Ramos (cell line): ENCODE measurements around the gene SOX4.

Experiments used
- in situ Hi-C: fragments of 300-500 bp; cut with MboI; formaldehyde crosslinking; loops from one replicate; pipeline ENCODE4 v1.14.3; 2022; ENCODE audit warnings: low sequenced_read_pairs; ENCODE audit not compliant: unreplicated experiment

The SOX4 gene

DNA sequence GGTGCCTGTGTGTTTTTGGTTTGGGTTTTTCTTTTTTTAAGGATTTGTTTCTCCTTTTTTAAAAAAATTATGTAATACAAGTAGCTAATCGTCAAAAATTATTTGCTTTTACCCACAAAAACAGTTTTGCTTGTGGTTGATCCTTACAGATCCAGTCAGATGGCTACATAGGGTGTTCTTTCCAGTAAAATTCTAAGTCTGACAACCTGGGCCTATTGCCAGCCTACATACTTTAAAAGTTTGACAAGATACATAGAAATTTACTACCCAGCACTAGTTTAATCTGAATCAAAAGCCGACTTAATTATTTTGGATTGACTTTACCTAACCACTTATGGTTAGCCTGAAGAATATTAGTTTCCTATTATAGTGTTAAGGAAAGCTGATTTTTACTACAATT is 2.1 kb upstream of the SOX4 start:
- in situ Hi-C loops, result no loop called here

- in situ Hi-C loops, result no loop called here
These were observed 598 bp upstream of the SOX4 start for GRCh38 chr6:21592953-21593352.

DNA sequence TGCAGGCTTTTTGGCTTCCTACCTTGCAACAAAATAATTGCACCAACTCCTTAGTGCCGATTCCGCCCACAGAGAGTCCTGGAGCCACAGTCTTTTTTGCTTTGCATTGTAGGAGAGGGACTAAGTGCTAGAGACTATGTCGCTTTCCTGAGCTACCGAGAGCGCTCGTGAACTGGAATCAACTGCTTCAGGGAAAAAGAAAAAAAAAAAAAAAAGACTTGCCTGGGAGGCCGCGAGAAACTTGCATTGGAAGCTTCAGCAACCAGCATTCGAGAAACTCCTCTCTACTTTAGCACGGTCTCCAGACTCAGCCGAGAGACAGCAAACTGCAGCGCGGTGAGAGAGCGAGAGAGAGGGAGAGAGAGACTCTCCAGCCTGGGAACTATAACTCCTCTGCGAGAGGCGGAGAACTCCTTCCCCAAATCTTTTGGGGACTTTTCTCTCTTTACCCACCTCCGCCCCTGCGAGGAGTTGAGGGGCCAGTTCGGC is 420 bp downstream of the SOX4 start:
- in situ Hi-C loops, result no loop called here

- in situ Hi-C loops, result no loop called here
These were observed 1.1 kb downstream of the SOX4 start for GRCh38 chr6:21594416-21595281.

DNA sequence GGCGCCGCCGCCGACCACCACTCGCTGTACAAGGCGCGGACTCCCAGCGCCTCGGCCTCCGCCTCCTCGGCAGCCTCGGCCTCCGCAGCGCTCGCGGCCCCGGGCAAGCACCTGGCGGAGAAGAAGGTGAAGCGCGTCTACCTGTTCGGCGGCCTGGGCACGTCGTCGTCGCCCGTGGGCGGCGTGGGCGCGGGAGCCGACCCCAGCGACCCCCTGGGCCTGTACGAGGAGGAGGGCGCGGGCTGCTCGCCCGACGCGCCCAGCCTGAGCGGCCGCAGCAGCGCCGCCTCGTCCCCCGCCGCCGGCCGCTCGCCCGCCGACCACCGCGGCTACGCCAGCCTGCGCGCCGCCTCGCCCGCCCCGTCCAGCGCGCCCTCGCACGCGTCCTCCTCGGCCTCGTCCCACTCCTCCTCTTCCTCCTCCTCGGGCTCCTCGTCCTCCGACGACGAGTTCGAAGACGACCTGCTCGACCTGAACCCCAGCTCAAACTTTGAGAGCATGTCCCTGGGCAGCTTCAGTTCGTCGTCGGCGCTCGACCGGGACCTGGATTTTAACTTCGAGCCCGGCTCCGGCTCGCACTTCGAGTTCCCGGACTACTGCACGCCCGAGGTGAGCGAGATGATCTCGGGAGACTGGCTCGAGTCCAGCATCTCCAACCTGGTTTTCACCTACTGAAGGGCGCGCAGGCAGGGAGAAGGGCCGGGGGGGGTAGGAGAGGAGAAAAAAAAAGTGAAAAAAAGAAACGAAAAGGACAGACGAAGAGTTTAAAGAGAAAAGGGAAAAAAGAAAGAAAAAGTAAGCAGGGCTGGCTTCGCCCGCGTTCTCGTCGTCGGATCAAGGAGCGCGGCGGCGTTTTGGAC is 2.0 kb downstream of the SOX4 start:
- in situ Hi-C loops, result no loop called here

DNA sequence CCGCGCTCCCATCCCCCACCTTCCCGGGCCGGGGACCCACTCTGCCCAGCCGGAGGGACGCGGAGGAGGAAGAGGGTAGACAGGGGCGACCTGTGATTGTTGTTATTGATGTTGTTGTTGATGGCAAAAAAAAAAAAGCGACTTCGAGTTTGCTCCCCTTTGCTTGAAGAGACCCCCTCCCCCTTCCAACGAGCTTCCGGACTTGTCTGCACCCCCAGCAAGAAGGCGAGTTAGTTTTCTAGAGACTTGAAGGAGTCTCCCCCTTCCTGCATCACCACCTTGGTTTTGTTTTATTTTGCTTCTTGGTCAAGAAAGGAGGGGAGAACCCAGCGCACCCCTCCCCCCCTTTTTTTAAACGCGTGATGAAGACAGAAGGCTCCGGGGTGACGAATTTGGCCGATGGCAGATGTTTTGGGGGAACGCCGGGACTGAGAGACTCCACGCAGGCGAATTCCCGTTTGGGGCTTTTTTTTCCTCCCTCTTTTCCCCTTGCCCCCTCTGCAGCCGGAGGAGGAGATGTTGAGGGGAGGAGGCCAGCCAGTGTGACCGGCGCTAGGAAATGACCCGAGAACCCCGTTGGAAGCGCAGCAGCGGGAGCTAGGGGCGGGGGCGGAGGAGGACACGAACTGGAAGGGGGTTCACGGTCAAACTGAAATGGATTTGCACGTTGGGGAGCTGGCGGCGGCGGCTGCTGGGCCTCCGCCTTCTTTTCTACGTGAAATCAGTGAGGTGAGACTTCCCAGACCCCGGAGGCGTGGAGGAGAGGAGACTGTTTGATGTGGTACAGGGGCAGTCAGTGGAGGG is 2.8 kb downstream of the SOX4 start:
- in situ Hi-C loops, result no loop called here

GRCh38 chr6:21596949-21597682 is 3.6 kb downstream of the SOX4 start:
- in situ Hi-C loops, result no loop called here

DNA sequence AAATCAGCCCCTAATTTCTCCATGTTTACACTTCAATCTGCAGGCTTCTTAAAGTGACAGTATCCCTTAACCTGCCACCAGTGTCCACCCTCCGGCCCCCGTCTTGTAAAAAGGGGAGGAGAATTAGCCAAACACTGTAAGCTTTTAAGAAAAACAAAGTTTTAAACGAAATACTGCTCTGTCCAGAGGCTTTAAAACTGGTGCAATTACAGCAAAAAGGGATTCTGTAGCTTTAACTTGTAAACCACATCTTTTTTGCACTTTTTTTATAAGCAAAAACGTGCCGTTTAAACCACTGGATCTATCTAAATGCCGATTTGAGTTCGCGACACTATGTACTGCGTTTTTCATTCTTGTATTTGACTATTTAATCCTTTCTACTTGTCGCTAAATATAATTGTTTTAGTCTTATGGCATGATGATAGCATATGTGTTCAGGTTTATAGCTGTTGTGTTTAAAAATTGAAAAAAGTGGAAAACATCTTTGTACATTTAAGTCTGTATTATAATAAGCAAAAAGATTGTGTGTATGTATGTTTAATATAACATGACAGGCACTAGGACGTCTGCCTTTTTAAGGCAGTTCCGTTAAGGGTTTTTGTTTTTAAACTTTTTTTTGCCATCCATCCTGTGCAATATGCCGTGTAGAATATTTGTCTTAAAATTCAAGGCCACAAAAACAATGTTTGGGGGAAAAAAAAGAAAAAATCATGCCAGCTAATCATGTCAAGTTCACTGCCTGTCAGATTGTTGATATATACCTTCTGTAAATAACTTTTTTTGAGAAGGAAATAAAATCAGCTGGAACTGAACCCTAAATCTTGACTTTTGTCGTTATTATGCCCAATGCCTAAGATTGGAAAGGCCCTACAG is 4.5 kb downstream of the SOX4 start:
- in situ Hi-C loops, result no loop called here

DNA sequence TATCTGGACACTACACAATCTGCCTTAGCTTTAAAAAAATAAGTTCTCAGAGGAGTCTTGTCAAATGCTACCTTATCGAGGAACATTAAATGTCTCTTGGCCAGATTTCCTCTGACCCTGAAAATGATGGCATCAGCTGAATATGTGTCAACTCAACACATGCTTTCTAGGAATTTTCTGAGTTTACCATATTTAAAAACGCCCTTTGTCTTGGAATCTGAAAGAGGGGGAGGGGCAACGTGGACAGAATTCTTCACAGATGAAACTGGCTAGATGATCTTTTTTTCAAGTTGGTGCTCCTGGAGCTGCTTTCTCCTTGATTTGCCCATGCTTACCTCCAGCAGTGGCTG is 5.1 kb downstream of the SOX4 start:
- in situ Hi-C loops, result no loop called here

GRCh38 chr6:21599051-21599696 is 5.6 kb downstream of the SOX4 start:
- in situ Hi-C loops, result no loop called here

DNA sequence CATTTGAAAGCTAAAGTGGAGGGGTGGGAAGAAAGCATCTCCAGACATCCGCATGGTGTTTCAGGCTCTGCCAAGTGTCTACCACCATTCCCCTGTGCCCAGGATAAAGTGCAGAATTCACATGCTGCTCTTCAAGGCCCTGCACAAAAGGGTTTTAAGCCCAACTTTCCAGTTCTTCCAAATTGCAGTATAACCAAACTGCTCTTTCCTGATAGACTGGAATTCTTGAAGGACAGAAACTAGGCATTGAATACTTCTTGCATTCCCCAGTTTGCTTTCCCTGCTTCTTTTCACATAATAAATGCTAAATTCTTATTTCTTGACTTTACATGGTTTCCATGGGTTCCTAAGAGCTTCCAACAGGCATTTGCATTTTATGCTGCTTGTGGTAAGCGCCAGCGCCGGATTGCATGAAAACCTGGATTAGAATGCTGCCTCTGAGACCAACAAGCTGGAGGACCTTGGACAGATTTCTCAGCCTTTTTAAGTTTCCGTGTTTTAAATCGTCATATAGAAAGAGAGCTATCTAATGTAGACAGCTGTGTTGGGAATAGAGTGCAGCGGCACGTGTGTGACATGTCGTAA is 7.9 kb downstream of the SOX4 start:
- in situ Hi-C loops, result no loop called here

- in situ Hi-C loops, result no loop called here
These were observed 8.4 kb downstream of the SOX4 start for GRCh38 chr6:21601932-21602390.

DNA sequence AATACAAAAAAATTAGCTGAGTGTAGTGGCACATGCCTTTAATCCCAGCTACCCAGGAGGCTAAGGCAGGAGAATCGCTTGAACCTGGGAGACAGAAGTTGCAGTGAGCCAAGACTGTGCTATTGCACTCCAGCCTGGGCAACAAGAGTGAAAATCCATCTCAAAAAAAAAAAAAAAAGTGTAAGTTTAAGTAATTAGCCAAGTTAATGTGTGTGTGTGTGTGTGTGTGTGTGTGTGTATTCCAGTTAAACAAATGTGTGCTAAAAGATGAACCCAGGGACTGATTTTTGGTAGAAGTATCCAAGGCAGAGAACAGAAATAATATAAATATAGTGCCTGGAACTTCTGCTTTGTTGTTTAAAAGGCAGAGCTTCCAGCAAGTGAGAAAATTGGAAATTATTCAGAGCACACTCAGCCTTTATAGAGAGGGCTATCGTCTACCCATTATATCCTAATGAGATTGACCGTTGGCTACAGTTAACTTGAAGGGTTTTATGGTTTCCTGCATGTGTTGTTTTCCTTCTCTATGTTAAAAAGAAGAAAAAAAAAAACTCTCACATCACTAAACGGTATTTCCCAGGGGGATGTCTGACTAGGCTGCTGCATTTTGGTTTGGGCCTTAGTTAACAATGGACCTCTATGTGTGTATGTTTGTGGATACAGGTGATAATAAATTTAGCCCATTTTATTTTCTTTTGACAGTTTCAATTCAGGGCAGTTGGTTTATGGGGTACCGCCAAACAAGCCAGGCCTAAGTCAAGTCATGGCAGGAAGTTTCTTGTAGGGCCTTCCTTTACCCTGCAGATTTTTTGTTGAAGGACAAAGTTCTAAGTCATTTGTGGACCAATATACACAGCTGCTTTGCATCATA is 9.8 kb downstream of the SOX4 start:
- in situ Hi-C loops, result no loop called here

DNA sequence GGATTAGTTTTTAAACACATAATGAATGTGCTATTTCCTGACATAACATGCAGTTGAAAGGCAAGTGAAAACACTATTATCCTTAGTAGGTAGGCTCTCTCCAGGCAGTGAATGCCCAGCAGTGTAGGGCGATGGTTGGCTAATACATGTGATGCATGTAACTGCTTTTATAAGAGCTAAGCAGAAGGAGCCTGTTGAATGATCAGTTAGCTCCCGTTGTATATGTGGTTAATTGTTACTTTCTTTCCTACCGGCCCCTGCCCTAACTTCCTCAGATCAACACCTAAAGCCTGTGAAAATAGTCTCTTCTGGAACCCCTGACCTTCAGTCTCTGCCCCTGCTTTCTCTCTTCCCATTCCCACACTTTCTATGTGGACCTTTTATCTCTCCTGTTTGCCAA is 10.5 kb downstream of the SOX4 start:
- in situ Hi-C loops, result no loop called here

- in situ Hi-C loops, result no loop called here
These were observed 11.6 kb downstream of the SOX4 start for GRCh38 chr6:21605166-21605565.

DNA sequence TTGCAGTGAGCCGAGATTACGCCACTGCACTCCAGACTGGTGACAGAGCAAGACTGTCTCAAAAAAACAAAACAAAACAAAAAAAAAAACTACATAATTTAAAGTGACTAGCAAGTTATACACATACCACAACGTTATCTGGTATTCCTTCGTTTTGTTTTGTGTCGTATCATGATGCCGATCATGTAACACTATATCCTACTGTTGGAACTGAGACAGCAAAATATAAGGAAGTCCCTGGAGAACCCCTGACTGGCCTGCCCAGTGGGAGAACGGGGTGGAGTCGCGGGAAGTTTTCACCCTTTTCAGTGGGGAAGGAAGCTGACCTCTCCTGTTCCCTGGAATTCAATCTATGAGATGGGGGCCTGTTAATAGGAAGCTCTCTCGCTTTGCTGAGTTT is 15.1 kb downstream of the SOX4 start:
- in situ Hi-C loops, result no loop called here

DNA sequence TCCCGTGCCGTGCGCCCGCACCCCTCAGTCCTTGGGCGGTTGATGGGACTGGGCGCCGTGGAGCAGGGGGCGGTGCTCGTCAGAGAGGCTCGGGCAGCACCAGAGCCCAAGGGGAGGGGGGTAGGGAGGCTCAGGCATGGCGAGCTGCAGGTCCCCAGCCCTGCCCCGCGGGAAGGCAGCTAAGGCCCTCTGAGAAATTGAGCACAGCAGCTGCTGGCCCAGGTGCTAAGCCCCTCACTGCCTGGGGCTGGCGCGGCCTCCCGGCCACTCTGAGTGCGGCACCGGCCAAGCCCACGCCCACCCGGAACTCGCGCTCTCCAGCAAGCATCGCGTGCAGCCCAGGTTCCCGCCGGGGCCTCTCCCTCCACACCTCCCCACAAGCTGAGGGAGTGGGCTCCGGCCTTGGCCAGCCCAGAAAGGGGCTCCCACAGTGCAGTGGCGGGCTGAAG is 16.4 kb downstream of the SOX4 start:
- in situ Hi-C loops, result no loop called here
